Stomach smooth muscle (tissue), 2 donors: ENCODE data around the gene LRRC45.

Experiments used
- H3K27ac ChIP-seq: one replicate; pipeline ENCODE4 v1.7.0; 2013; ENCODE audit warnings: mild to moderate bottlenecking, low read length, inconsistent platforms
- H3K27me3 ChIP-seq, 2 donors: one replicate each; pipeline ENCODE4 v1.7.0; 2013; ENCODE audit warnings: low read length in 2 of 2; ENCODE audit not compliant: insufficient read depth in 2 of 2, control insufficient read depth in 1 of 2
- H3K36me3 ChIP-seq, 2 donors: one replicate each; pipeline ENCODE4 v1.7.0; 2013; ENCODE audit warnings: low read length in 2 of 2; ENCODE audit not compliant: control insufficient read depth in 2 of 2, insufficient read depth in 2 of 2
- H3K4me1 ChIP-seq: one replicate; pipeline ENCODE4 v1.7.0; 2013; ENCODE audit warnings: low read length; ENCODE audit not compliant: control insufficient read depth, insufficient read depth
- H3K4me3 ChIP-seq, 2 donors: one replicate each; pipeline ENCODE4 v1.7.0; 2013; ENCODE audit warnings: low read length in 2 of 2
- H3K9ac ChIP-seq, 2 donors: one replicate each; pipeline ENCODE4 v1.7.0; 2013; ENCODE audit warnings: low read length in 2 of 2, mild to moderate bottlenecking in 1 of 2
- H3K9me3 ChIP-seq, 2 donors: one replicate each; pipeline ENCODE4 v1.7.0; 2013; ENCODE audit warnings: low read length in 2 of 2; ENCODE audit not compliant: control insufficient read depth in 2 of 2
- donor health status: healthy.
- donor health status: Pancreatic carcinoma.

LRRC45 gene

GRCh38 chr17:82062076-82062983, 39.2 kb downstream of the LRRC45 start:
- H3K4me1 ChIP-seq = peaks cover 23% of the 10 kb centered on the region
- no peaks in the 10 kb centered on the region for H3K27me3 ChIP-seq
- H3K36me3 ChIP-seq = peaks cover 8 to 27% of the 10 kb centered on the region in 2 donors
- no peak overlapping the region for H3K4me3 ChIP-seq
- no peak overlapping the region for H3K9ac ChIP-seq
- H3K9me3 ChIP-seq = no peaks in the 10 kb centered on the region
- no peak overlapping the region for H3K27ac ChIP-seq

GRCh38 chr17:82062984-82063368, 39.9 kb downstream of the LRRC45 start:
- Histone ChIP-seq H3K36me3 (peaks cover 5 to 26% of the 10 kb centered on the region in 2 donors), H3K4me1 (peaks cover 23% of the 10 kb centered on the region), H3K4me3 (no peak overlapping the region), H3K27ac (no peak overlapping the region), H3K9ac (no peak overlapping the region), H3K9me3 (no peaks in the 10 kb centered on the region), H3K27me3 (no peaks in the 10 kb centered on the region)

GRCh38 chr17:82063424-82064415, 40.6 kb downstream of the LRRC45 start:
- Histone ChIP-seq H3K27ac (no peak overlapping the region), H3K9me3 (no peaks in the 10 kb centered on the region), H3K36me3 (peaks cover 3 to 24% of the 10 kb centered on the region in 2 donors), H3K9ac (no peak overlapping the region), H3K4me3 (peak overlapping the region in 1 of 2 donors; percentile 83), H3K27me3 (no peaks in the 10 kb centered on the region), H3K4me1 (peaks cover 23% of the 10 kb centered on the region)

DNA sequence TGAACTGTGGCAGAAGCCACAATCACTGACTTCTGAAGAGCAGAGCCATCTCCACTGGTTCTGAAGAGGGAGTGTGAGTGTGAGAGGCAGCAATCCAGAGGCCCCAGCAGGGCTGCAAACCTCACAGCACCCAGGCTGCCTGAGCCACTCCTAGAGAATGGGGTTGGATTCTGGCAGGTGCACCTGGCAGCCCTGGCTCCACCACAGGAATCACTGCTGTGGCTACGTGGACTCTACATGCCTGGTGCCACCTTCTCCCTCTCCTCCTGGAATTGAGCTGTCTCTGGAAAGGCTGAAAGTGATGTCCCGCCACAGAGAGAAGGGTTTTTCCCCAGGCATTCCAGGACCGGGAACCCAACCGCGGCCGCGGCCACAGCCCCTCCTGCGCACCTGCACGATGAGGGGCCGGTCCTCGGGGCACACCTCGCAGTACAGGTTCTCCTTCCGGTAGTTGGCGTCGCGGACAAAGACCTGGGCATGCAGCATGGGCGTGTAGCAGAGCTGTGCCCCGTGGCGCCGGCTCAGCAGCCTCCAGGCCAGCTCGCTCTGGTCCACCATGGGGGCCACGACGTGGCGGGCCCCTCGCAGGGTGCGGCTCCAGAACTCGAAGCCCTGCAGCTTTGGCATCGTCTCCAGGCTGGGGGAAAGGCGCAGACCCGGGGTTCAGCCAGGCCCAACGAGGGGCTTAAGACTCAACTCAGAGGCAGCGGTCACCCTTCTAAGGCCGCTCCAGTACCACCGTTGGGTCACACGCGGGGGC, 41.5 kb downstream of the LRRC45 start:
- peak overlapping the region; percentile 60 for H3K27ac ChIP-seq
- peaks cover 23% of the 10 kb centered on the region for H3K4me1 ChIP-seq
- H3K9me3 ChIP-seq = no peaks in the 10 kb centered on the region
- H3K36me3 ChIP-seq = peaks cover 3 to 23% of the 10 kb centered on the region in 2 donors
- H3K27me3 ChIP-seq = no peaks in the 10 kb centered on the region
- H3K9ac ChIP-seq = peak overlapping the region; percentile 83 to 89
- peak overlapping the region; percentile 82 to 83 for H3K4me3 ChIP-seq

- Histone ChIP-seq H3K36me3 (peaks cover 3 to 18% of the 10 kb centered on the region in 2 donors), H3K4me3 (peak overlapping the region; percentile 82 to 83), H3K27ac (peak overlapping the region; percentile 60), H3K27me3 (no peaks in the 10 kb centered on the region), H3K9me3 (no peaks in the 10 kb centered on the region), H3K9ac (peak overlapping the region; percentile 83 to 89), H3K4me1 (peaks cover 23% of the 10 kb centered on the region)
These were observed 42.1 kb downstream of the LRRC45 start for GRCh38 chr17:82065193-82065637.

GRCh38 chr17:82065638-82066303, 42.7 kb downstream of the LRRC45 start, which contains the start of gene DUS1L:
Gene DUS1L, minus strand, starts transcription at chr17:82065804. Its CDS starts 745 bp downstream, at chr17:82065059.
- peaks cover 23% of the 10 kb centered on the region for H3K4me1 ChIP-seq
- peak within 1 kb of the TSS; percentile 81 for H3K27ac ChIP-seq
- no peaks in the 10 kb centered on the region for H3K27me3 ChIP-seq
- H3K9me3 ChIP-seq = no peaks in the 10 kb centered on the region
- H3K9ac ChIP-seq = peak within 1 kb of the TSS; percentile 83 to 89
- H3K4me3 ChIP-seq = peak within 1 kb of the TSS; percentile 82 to 83
- H3K36me3 ChIP-seq = peaks cover 3 to 15% of the 10 kb centered on the region in 2 donors

DNA sequence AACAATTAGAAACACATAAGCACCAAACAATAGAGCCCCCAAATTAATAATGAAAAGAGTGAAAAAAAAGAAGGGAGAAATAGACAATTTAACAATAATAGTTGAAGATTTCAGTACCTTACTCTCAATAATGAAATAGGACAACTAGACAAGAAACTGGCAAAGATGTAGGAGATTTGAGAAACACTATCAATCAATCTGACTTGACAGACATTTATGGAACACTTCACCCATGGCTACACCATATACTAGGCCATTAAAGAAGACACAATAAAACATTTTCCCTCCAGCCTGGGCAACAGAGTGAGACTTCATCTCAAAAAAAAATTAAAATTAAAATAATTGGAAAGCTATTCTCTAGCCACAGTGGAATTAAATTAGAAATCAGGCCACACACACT, 47.5 kb downstream of the LRRC45 start:
- Histone ChIP-seq H3K36me3 (no peaks in the 10 kb centered on the region), H3K9me3 (no peaks in the 10 kb centered on the region), H3K9ac (no peak overlapping the region), H3K4me1 (peaks cover 7% of the 10 kb centered on the region), H3K27me3 (no peaks in the 10 kb centered on the region), H3K27ac (no peak overlapping the region), H3K4me3 (no peak overlapping the region)

GRCh38 chr17:82072827-82073226, 49.7 kb downstream of the LRRC45 start:
- Histone ChIP-seq H3K4me1 (no peaks in the 10 kb centered on the region), H3K9me3 (no peaks in the 10 kb centered on the region), H3K27me3 (no peaks in the 10 kb centered on the region), H3K9ac (no peak overlapping the region), H3K27ac (no peak overlapping the region), H3K4me3 (no peak overlapping the region), H3K36me3 (no peaks in the 10 kb centered on the region)

- no peaks in the 10 kb centered on the region for H3K36me3 ChIP-seq
- no peaks in the 10 kb centered on the region for H3K9me3 ChIP-seq
- H3K27ac ChIP-seq = no peak overlapping the region
- no peak overlapping the region for H3K9ac ChIP-seq
- H3K27me3 ChIP-seq = no peaks in the 10 kb centered on the region
- no peak overlapping the region for H3K4me3 ChIP-seq
- H3K4me1 ChIP-seq = no peaks in the 10 kb centered on the region
These were observed 50.3 kb downstream of the LRRC45 start for GRCh38 chr17:82073446-82073845.
